HEK293 (cell line): ENCODE results near the gene CNPY2.

Experiments
- CTCF ChIA-PET: fragments of 350-600 bp; formaldehyde crosslinking; extraction: SDS; loops from one replicate; lab custom pipeline; 2021; ENCODE audit warnings: antibody characterized with exemption; lab: Yijun Ruan, JAX
- POLR2A ChIA-PET: fragments of 300-600 bp; formaldehyde crosslinking; extraction: SDS; loops from one replicate; lab custom pipeline; 2020; ENCODE audit warnings: antibody characterized with exemption, inconsistent platforms; lab: Yijun Ruan, JAX
- H3K27ac ChIP-seq: fragments of 200-500 bp; sonication (Bioruptor generic); 2 replicates; pipeline ENCODE4 v1.5.1; 2014; ENCODE audit warnings: low read depth, low read length, control low read depth, inconsistent platforms; ENCODE audit errors: extremely low read depth
- H3K36me3 ChIP-seq, 2 experiments: fragments of 200-500 bp in 1 of 2; sonication (Bioruptor generic) in 1 of 2; 1 replicate in 1 of 2; 2 replicates in 1 of 2; pipeline ENCODE4 v1.5.1; 2014 to 2017; ENCODE audit warnings: inconsistent platforms in 2 of 2, low read length in 2 of 2; ENCODE audit not compliant: control insufficient read depth in 2 of 2, insufficient read depth in 1 of 2
- H3K4me1 ChIP-seq: fragments of 200-500 bp; sonication (Bioruptor generic); 2 replicates; pipeline ENCODE4 v1.5.1; 2014; ENCODE audit warnings: mild to moderate bottlenecking, low read length, inconsistent platforms; ENCODE audit not compliant: control insufficient read depth, insufficient read depth
- H3K4me3 ChIP-seq: 2 replicates; pipeline ENCODE4 v1.5.1; 2011; ENCODE audit warnings: low read depth, mild to moderate bottlenecking, control low read depth, low read length, moderate library complexity
- H3K9me3 ChIP-seq: fragments of 200-500 bp; sonication (Bioruptor generic); 2 replicates; pipeline ENCODE4 v1.5.1; 2014; ENCODE audit warnings: low read depth, low read length, inconsistent platforms; ENCODE audit not compliant: control insufficient read depth, insufficient read depth
- PRDM10 ChIP-seq: fragments of 450-650 bp; formaldehyde crosslinking; IDR thresholded peaks from 2 replicates; pipeline ENCODE4 v1.5.1; 2016; ENCODE audit warnings: missing biosample characterization, missing genetic modification characterization
- SP7 ChIP-seq: fragments of 450-650 bp; formaldehyde crosslinking; IDR thresholded peaks from 2 replicates; pipeline ENCODE4 v1.5.1; 2016; ENCODE audit warnings: missing biosample characterization, missing genetic modification characterization
- ZBTB48 ChIP-seq: fragments of 450-650 bp; formaldehyde crosslinking; IDR thresholded peaks from 2 replicates; pipeline ENCODE4 v1.5.1; 2016; ENCODE audit warnings: missing biosample characterization, missing genetic modification characterization
- ZNF121 ChIP-seq: fragments of 450-650 bp; formaldehyde crosslinking; IDR thresholded peaks from 2 replicates; pipeline ENCODE4 v1.5.1; 2016; ENCODE audit warnings: missing biosample characterization, missing genetic modification characterization
- ZNF16 ChIP-seq: fragments of 450-650 bp; formaldehyde crosslinking; IDR thresholded peaks from 2 replicates; pipeline ENCODE4 v1.5.1; 2016; ENCODE audit warnings: low read depth, missing biosample characterization, missing genetic modification characterization
- ZNF18 ChIP-seq: fragments of 450-650 bp; formaldehyde crosslinking; IDR thresholded peaks from 2 replicates; pipeline ENCODE4 v1.5.1; 2016; ENCODE audit warnings: missing biosample characterization, missing genetic modification characterization
- ZNF23 ChIP-seq: fragments of 450-650 bp; formaldehyde crosslinking; IDR thresholded peaks from 2 replicates; pipeline ENCODE4 v1.5.1; 2016; ENCODE audit warnings: missing biosample characterization, missing genetic modification characterization, borderline replicate concordance
- ZNF26 ChIP-seq: fragments of 450-650 bp; formaldehyde crosslinking; IDR thresholded peaks from 2 replicates; pipeline ENCODE4 v1.5.1; 2016; ENCODE audit warnings: missing biosample characterization, missing genetic modification characterization
- ZNF302 ChIP-seq: fragments of 450-650 bp; formaldehyde crosslinking; IDR thresholded peaks from 2 replicates; pipeline ENCODE4 v1.5.1; 2016; ENCODE audit warnings: missing biosample characterization, missing genetic modification characterization, low read depth
- ZNF335 ChIP-seq: fragments of 450-650 bp; formaldehyde crosslinking; conservative IDR thresholded peaks from 2 replicates; pipeline ENCODE4 v1.5.1; 2016; ENCODE audit warnings: missing biosample characterization, missing genetic modification characterization
- ZNF366 ChIP-seq: fragments of 450-650 bp; formaldehyde crosslinking; conservative IDR thresholded peaks from 2 replicates; pipeline ENCODE4 v1.5.1; 2016; ENCODE audit warnings: missing biosample characterization, missing genetic modification characterization
- ZNF433 ChIP-seq: fragments of 450-650 bp; formaldehyde crosslinking; IDR thresholded peaks from 2 replicates; pipeline ENCODE4 v1.5.1; 2016; ENCODE audit warnings: missing biosample characterization, missing genetic modification characterization, low read depth
- ZNF449 ChIP-seq: fragments of 450-650 bp; formaldehyde crosslinking; IDR thresholded peaks from 2 replicates; pipeline ENCODE4 v1.5.1; 2017; ENCODE audit warnings: missing biosample characterization, mild to moderate bottlenecking, missing genetic modification characterization, moderate library complexity
- ZNF596 ChIP-seq: fragments of 450-650 bp; IDR thresholded peaks from 2 replicates; pipeline ENCODE4 v1.5.0; 2018; ENCODE audit warnings: missing biosample characterization, mild to moderate bottlenecking, missing genetic modification characterization, moderate library complexity
- ZNF704 ChIP-seq: fragments of 450-650 bp; formaldehyde crosslinking; IDR thresholded peaks from 2 replicates; pipeline ENCODE4 v1.5.1; 2016; ENCODE audit warnings: missing biosample characterization, missing genetic modification characterization
- ZNF76 ChIP-seq: fragments of 450-650 bp; formaldehyde crosslinking; IDR thresholded peaks from 2 replicates; pipeline ENCODE4; 2016; ENCODE audit warnings: low read depth, missing biosample characterization, missing genetic modification characterization, borderline replicate concordance
- ZNF777 ChIP-seq: fragments of 450-650 bp; formaldehyde crosslinking; IDR thresholded peaks from 2 replicates; pipeline ENCODE4 v1.5.1; 2017; ENCODE audit warnings: missing biosample characterization, missing genetic modification characterization, borderline replicate concordance
- ZNF830 ChIP-seq: fragments of 450-650 bp; IDR thresholded peaks from 2 replicates; pipeline ENCODE4 v1.5.0; 2018; ENCODE audit warnings: missing biosample characterization, missing genetic modification characterization, low read depth, mild to moderate bottlenecking, moderate library complexity
- TF ChIP-seq, protein P1 (sequence below): fragments of 450-650 bp; formaldehyde crosslinking; IDR thresholded peaks from 2 replicates; pipeline ENCODE4 v1.5.1; 2016; ENCODE audit warnings: missing biosample characterization, missing genetic modification characterization, borderline replicate concordance
- TF ChIP-seq, protein P2 (sequence below): fragments of 450-650 bp; formaldehyde crosslinking; IDR thresholded peaks from 2 replicates; pipeline ENCODE4 v1.5.1; 2016; ENCODE audit warnings: missing biosample characterization, missing genetic modification characterization

Gene CNPY2

DNA sequence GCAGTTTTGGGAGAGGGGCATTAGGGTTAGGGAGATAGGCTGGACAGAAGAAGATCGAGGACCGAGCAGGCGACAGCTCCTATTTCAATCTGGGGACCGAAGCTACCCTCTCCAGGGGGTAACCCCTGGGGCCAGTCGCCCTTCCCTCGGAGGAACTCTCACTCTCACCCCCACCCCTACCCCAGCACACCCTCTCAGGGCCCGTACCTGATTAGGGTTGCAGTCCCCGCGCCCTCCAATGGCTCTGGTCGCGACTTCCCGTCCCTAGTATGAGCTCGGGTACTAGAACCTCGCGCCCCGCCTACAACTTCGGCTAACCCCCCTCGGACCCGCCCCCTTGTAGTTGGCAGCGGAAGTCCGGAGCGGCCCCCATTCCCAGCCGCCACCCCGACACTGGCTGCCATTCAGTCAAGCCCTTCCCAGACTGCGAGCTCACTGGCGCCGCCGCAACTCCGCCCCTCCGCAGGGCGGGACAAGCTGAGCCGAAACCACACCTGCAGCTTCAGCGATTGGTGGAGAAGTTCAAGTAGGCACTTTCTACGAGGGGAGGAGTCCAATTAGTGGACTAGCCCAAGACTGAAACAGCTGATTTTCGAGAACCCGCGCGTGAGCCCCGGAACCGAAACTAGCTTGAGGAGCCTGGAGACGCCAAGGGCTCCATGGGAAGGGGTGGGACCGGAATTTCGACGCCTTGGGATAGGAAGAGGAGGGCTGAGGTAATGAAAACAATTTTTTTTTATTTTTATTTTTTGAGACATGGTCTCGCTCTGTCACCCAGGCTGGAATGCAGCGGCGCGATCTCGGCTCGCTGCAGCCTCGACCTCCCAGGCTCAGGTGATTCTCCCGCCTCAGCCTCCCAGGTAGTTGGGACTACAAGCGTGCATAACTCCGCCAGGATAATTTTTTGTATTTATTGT lies 44.3 kb upstream of the CNPY2 start, which contains the start of gene STAT2:
STAT2 (minus strand) TSS at position 257 of the 917 bp plus-strand sequence. CDS start 3,536 bp downstream, outside the sequence.
- H3K27ac ChIP-seq: peak within 1 kb of the TSS; percentile 53
- CTCF ChIA-PET: interaction anchor here (0.6 to 2.0 kb wide), 9 partner anchors 9 to 104 kb away, joined by 3 to 15 read pairs (median 5); partner anchors contain the start of genes ANKRD52 and CNPY2
- H3K36me3 ChIP-seq: peaks cover 4 to 13% of the 10 kb centered on the region in 2 experiments; a peak in 1 of 3 replicates
- H3K9me3 ChIP-seq: no peaks in the 10 kb centered on the region
- POLR2A ChIA-PET: interaction anchor here (0.6 to 2.8 kb wide), 40 partner anchors 8 to 393 kb away, joined by 3 to 46 read pairs (median 5); partner anchors contain the start of genes CNPY2, CS, ESYT1 and GLS2
- peak within 1 kb of the TSS; percentile 84 for H3K4me3 ChIP-seq
- H3K4me1 ChIP-seq: no peaks in the 10 kb centered on the region; the same call in 1 of the 2 replicates
- TF ChIP-seq ZNF704 (tag by site-specific recombination) (no peak), ZNF26 (no peak), ZNF121 (tag by site-specific recombination) (no peak), ZNF335 (tag by site-specific recombination) (peak; percentile 68), ZNF16 (tag by site-specific recombination) (no peak), ZNF433 (no peak), SP7 (tag by site-specific recombination) (peak; percentile 46), ZNF76 (tag by site-specific recombination) (peak; percentile 85), ZNF596 (tag by site-specific recombination) (no peak), ZNF777 (tag by site-specific recombination) (no peak), ZNF18 (tag by site-specific recombination) (no peak), PRDM10 (tag by site-specific recombination) (peak; percentile 98), ZNF302 (tag by site-specific recombination) (no peak), ZBTB48 (peak; percentile 90), ZNF830 (tag by site-specific recombination) (no peak), ZNF449 (tag by site-specific recombination) (no peak), ZNF23 (tag by site-specific recombination) (no peak), ZNF366 (tag by site-specific recombination) (peak; percentile 73)
- TF ChIP-seq, protein P1, sequence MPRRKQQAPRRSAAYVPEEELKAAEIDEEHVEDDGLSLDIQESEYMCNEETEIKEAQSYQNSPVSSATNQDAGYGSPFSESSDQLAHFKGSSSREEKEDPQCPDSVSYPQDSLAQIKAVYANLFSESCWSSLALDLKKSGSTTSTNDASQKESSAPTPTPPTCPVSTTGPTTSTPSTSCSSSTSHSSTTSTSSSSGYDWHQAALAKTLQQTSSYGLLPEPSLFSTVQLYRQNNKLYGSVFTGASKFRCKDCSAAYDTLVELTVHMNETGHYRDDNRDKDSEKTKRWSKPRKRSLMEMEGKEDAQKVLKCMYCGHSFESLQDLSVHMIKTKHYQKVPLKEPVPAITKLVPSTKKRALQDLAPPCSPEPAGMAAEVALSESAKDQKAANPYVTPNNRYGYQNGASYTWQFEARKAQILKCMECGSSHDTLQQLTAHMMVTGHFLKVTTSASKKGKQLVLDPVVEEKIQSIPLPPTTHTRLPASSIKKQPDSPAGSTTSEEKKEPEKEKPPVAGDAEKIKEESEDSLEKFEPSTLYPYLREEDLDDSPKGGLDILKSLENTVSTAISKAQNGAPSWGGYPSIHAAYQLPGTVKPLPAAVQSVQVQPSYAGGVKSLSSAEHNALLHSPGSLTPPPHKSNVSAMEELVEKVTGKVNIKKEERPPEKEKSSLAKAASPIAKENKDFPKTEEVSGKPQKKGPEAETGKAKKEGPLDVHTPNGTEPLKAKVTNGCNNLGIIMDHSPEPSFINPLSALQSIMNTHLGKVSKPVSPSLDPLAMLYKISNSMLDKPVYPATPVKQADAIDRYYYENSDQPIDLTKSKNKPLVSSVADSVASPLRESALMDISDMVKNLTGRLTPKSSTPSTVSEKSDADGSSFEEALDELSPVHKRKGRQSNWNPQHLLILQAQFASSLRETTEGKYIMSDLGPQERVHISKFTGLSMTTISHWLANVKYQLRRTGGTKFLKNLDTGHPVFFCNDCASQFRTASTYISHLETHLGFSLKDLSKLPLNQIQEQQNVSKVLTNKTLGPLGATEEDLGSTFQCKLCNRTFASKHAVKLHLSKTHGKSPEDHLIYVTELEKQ (tag by site-specific recombination): no peak
- TF ChIP-seq, protein P2, sequence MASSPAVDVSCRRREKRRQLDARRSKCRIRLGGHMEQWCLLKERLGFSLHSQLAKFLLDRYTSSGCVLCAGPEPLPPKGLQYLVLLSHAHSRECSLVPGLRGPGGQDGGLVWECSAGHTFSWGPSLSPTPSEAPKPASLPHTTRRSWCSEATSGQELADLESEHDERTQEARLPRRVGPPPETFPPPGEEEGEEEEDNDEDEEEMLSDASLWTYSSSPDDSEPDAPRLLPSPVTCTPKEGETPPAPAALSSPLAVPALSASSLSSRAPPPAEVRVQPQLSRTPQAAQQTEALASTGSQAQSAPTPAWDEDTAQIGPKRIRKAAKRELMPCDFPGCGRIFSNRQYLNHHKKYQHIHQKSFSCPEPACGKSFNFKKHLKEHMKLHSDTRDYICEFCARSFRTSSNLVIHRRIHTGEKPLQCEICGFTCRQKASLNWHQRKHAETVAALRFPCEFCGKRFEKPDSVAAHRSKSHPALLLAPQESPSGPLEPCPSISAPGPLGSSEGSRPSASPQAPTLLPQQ: peak; percentile 39; the same call in 1 of the 2 replicates
